ENCODE measurements around the gene MVB12B. TPM values are rescaled to one million over a fixed set of nuclear protein-coding genes. Genes with fewer than 3 reads are reported as not detected.

The MVB12B gene
- total RNA-seq, 1 donor = 5.4 TPM

DNA sequence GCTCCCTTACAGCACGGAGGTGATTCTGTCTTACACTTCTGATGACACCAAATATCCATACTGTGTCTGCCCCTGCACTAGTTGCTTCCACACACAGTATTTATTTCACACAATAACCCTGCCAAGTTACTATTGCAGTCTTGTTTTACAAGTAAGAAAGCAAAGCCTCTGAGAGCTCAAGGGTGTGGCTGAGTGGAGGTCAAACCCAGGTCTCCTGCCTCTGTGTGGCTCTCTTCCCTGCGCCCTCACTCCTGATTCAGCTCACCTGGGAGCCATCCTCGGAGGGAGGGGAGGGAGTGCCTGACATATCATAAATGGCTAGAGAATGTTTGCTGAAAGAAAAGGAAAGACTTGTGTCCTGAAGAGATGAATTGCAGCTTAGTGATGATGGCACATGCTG is 41.0 kb downstream of the MVB12B start:
- no peak for DNase-seq (ENCODE audit: insufficient read length, low spot score, missing footprints)
- TF ChIP-seq, protein P1, sequence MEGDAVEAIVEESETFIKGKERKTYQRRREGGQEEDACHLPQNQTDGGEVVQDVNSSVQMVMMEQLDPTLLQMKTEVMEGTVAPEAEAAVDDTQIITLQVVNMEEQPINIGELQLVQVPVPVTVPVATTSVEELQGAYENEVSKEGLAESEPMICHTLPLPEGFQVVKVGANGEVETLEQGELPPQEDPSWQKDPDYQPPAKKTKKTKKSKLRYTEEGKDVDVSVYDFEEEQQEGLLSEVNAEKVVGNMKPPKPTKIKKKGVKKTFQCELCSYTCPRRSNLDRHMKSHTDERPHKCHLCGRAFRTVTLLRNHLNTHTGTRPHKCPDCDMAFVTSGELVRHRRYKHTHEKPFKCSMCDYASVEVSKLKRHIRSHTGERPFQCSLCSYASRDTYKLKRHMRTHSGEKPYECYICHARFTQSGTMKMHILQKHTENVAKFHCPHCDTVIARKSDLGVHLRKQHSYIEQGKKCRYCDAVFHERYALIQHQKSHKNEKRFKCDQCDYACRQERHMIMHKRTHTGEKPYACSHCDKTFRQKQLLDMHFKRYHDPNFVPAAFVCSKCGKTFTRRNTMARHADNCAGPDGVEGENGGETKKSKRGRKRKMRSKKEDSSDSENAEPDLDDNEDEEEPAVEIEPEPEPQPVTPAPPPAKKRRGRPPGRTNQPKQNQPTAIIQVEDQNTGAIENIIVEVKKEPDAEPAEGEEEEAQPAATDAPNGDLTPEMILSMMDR (IDR thresholded peaks at IDR 0.05; ENCODE audit: extremely low read depth, low read depth, low read length) = no peak

DNA sequence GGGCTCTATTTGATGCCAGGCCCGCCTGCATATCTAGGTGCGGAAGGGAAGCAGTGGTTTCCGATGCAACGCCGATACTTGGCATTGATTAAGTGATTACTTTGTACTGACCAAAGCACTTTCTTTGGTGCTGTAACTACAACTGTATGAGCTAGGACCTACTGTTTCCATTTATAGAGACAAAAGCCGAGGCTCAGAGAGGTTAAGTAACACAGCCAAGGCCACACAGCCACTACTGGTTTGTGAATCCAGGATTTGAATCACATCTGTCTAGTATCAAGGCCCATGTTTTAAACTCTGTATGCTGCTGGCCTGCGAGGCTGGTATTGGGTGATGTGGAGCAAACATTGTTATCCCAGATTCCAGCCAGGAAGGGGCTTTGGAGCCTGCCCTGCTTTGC is 41.4 kb downstream of the MVB12B start:
- H3K36me3 ChIP-seq (ENCODE audit: insufficient read depth, low read length) = no peaks in the 10 kb centered on the region
- H3K9me3 ChIP-seq (ENCODE audit: low read depth, low read length) = no peaks in the 10 kb centered on the region
- H3K27ac ChIP-seq (ENCODE audit: low read depth, low read length) = no peak overlapping the region
- H3K4me3 ChIP-seq (ENCODE audit: insufficient read depth, low read length) = no peak overlapping the region
- no peak for DNase-seq (ENCODE audit: insufficient read length, low spot score, missing footprints)
- H3K4me2 ChIP-seq (ENCODE audit: insufficient read depth, low read length) = no peak overlapping the region
- peaks cover 3% of the 10 kb centered on the region for H3K4me1 ChIP-seq (ENCODE audit: insufficient read depth, low read length)
- no peaks in the 10 kb centered on the region for H3K27me3 ChIP-seq (ENCODE audit: insufficient read depth, low read length)
- TF ChIP-seq, protein P1 (IDR thresholded peaks at IDR 0.05; ENCODE audit: extremely low read depth, low read depth, low read length) = no peak
- H4K20me1 ChIP-seq (ENCODE audit: insufficient read depth, low read length) = no peaks in the 10 kb centered on the region
- no peaks in the 10 kb centered on the region for H3K79me2 ChIP-seq (ENCODE audit: insufficient read depth, low read length)
- no peak overlapping the region for H2AFZ ChIP-seq (ENCODE audit: low read length)

More for the DNA sequence above, 41.0 kb downstream of the MVB12B start:
- H3K79me2 ChIP-seq (ENCODE audit: insufficient read depth, low read length) = no peaks in the 10 kb centered on the region
- H3K4me2 ChIP-seq (ENCODE audit: insufficient read depth, low read length) = no peak overlapping the region
- H4K20me1 ChIP-seq (ENCODE audit: insufficient read depth, low read length) = no peaks in the 10 kb centered on the region
- H3K36me3 ChIP-seq (ENCODE audit: insufficient read depth, low read length) = no peaks in the 10 kb centered on the region
- no peak overlapping the region for H3K27ac ChIP-seq (ENCODE audit: low read depth, low read length)
- H3K27me3 ChIP-seq (ENCODE audit: insufficient read depth, low read length) = no peaks in the 10 kb centered on the region
- H3K4me1 ChIP-seq (ENCODE audit: insufficient read depth, low read length) = no peaks in the 10 kb centered on the region
- H3K4me3 ChIP-seq (ENCODE audit: insufficient read depth, low read length) = no peak overlapping the region
- H3K9me3 ChIP-seq (ENCODE audit: low read depth, low read length) = no peaks in the 10 kb centered on the region
- no peak overlapping the region for H2AFZ ChIP-seq (ENCODE audit: low read length)

DNA sequence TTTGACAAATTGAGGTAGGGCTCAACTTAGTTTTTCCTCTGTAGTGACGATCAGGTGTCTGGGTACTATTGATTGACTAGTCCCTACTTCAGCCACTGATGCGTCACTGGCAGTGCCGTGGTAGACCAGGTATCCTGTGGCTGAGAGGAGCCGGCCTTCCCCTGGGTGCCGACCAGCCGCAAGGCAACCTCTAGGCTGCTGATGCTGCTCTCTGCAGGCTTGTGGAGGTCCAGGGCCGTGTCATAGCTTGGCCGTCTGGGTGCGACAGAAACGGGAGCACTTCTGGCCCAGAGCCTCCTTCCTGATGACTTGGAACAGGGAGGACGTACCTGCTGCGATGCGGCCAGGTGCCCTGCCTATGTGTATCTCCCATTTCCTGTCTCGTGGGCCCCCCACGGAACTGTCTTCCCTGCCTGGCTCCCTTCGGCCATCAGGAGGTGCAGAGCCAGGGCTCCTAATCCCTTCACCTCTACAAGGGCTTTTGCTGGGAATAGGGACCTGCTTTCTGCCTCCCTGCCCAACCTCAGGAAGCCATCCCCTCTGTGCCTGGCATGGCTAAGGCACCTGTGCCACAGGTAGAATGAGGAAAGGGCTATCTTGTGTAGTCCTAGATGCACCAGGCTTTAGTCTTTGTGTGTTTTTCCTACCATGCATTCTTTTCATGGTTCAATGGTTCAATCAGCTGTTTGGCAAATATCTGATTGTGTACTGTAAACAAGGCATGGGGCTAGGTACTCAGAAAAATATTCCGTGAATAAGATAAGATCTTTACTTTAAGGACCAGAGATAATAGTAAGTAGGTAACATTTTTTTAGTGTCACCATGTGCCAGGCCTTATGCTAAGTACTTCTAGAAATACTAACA is 44.6 kb downstream of the MVB12B start:
- TF ChIP-seq, protein P1 (IDR thresholded peaks at IDR 0.05; ENCODE audit: extremely low read depth, low read depth, low read length) = no peak
- no peaks in the 10 kb centered on the region for H3K36me3 ChIP-seq (ENCODE audit: insufficient read depth, low read length)
- H3K4me2 ChIP-seq (ENCODE audit: insufficient read depth, low read length) = no peak overlapping the region
- DNase-seq (ENCODE audit: insufficient read length, low spot score, missing footprints) = no peak
- H4K20me1 ChIP-seq (ENCODE audit: insufficient read depth, low read length) = no peaks in the 10 kb centered on the region
- peaks cover 27% of the 10 kb centered on the region for H3K4me1 ChIP-seq (ENCODE audit: insufficient read depth, low read length)
- no peak overlapping the region for H2AFZ ChIP-seq (ENCODE audit: low read length)
- H3K9me3 ChIP-seq (ENCODE audit: low read depth, low read length) = no peaks in the 10 kb centered on the region
- H3K27me3 ChIP-seq (ENCODE audit: insufficient read depth, low read length) = no peaks in the 10 kb centered on the region
- H3K79me2 ChIP-seq (ENCODE audit: insufficient read depth, low read length) = peaks cover 6% of the 10 kb centered on the region
- no peak overlapping the region for H3K4me3 ChIP-seq (ENCODE audit: insufficient read depth, low read length)
- H3K27ac ChIP-seq (ENCODE audit: low read depth, low read length) = no peak overlapping the region

DNA sequence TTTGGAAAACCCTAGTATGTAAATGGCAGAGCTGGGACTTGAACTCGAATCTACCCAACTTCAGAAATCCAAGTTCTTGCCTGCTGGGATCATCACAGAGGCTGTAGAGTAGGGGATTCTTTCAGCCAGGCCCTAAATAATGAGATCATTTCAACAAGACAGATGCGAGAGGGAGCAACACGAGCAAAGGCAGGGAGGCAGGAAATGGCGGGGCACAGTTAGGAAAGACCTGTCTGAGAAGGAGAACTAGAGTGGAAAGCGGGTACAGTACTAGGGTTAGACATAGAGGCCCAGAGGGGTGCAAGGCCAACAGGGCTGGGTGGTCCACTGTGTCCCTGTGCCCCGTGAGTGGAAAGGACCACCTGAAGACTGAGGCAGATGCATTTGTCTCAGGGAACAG is 46.1 kb downstream of the MVB12B start:
- H3K79me2 ChIP-seq (ENCODE audit: insufficient read depth, low read length) = peaks cover 10% of the 10 kb centered on the region
- H4K20me1 ChIP-seq (ENCODE audit: insufficient read depth, low read length) = peaks cover 3% of the 10 kb centered on the region
- H3K4me1 ChIP-seq (ENCODE audit: insufficient read depth, low read length) = peaks cover 27% of the 10 kb centered on the region
- DNase-seq (ENCODE audit: insufficient read length, low spot score, missing footprints) = no peak
- TF ChIP-seq, protein P1 (IDR thresholded peaks at IDR 0.05; ENCODE audit: extremely low read depth, low read depth, low read length) = no peak
- H3K27ac ChIP-seq (ENCODE audit: low read depth, low read length) = no peak overlapping the region
- no peaks in the 10 kb centered on the region for H3K36me3 ChIP-seq (ENCODE audit: insufficient read depth, low read length)
- H3K4me2 ChIP-seq (ENCODE audit: insufficient read depth, low read length) = peak overlapping the region; percentile 1
- no peaks in the 10 kb centered on the region for H3K9me3 ChIP-seq (ENCODE audit: low read depth, low read length)
- H2AFZ ChIP-seq (ENCODE audit: low read length) = no peak overlapping the region
- no peaks in the 10 kb centered on the region for H3K27me3 ChIP-seq (ENCODE audit: insufficient read depth, low read length)
- H3K4me3 ChIP-seq (ENCODE audit: insufficient read depth, low read length) = no peak overlapping the region
